ENCODE measurements around the gene INHBE. TPM values are rescaled to one million over a fixed set of nuclear protein-coding genes. Genes with fewer than 3 reads are reported as not detected.

The INHBE gene
- total RNA-seq, 1 experiment from 2014 or later: 5.0 TPM

DNA sequence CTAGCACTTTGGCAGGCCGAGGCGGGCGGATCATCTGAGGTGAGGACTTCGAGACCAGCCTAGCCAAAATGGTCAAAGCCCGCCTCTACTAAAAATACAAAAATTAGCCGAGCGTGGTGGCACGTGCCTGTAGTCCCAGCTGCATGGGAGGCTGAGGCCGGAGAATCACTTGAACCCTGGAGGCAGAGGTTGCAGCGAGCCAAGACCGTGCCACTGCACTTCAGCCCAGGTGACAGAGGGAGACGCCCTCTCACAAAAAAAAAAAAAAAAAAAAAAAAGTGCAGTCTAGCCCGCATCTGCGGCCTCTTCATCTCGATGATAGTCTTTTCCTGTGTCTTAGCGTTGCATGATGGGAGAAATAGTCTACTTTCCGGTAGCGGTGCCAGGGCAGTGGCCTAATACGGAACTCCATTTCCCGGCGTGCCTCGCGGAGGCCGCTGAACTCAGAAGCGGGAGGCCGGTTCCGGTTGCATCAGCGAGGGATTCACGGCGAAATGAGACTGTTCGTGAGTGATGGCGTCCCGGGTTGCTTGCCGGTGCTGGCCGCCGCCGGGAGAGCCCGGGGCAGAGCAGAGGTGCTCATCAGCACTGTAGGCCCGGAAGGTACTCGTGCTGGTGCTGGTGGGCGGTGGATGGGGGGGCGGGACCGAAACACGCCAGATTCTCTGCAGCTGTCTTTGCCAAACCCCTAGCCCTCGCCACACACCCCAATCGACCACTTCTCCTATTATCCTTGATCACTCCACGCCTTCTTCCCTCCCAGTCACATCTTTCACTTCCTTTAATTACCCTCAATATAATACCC is 32.7 kb downstream of the INHBE start, which contains the start of gene MARS1:
TSS of gene MARS1 (plus strand) at position 472 of the 805 bp plus-strand sequence. CDS start at position 495, 23 bp downstream.
- Mint-ChIP-seq H3K27ac (peak within 1 kb of the TSS; percentile 93), H3K4me1 (peaks cover 15% of the 10 kb centered on the region), H3K36me3 (peaks cover 47% of the 10 kb centered on the region), H3K27me3 (ENCODE audit: low read depth) (no peaks in the 10 kb centered on the region; the same call in 1 of the 2 replicates), H3K9me3 (peaks cover 3% of the 10 kb centered on the region), H3K4me3 (peak within 1 kb of the TSS; percentile 99)
- DNase-seq (ENCODE audit: low spot score) (peak; percentile 92), ATAC-seq (peak; percentile 97)
- ChIA-PET CTCF (interaction anchor here (0.7 to 1.4 kb wide), 4 partner anchors 11 to 401 kb away, joined by 3 to 11 read pairs (median 5); no protein-coding TSS in a partner anchor), POLR2A (interaction anchor here (0.9 to 1.5 kb wide), 3 partner anchors 12 to 33 kb away, joined by 4 to 8 read pairs (median 4); partner anchors contain the start of gene INHBE)
- TF ChIP-seq JAZF1 (CRISPR knock-in tag; IDR thresholded peaks at IDR 0.05) (no peak), SMAD4 (CRISPR knock-in tag; IDR thresholded peaks at IDR 0.05) (no peak), ZNF263 (CRISPR knock-in tag; IDR thresholded peaks at IDR 0.05; ENCODE audit: low read depth) (no peak), CREB1 (CRISPR knock-in tag; IDR thresholded peaks at IDR 0.05) (no peak), NR3C1 (CRISPR knock-in tag; conservative IDR thresholded peaks at IDR 0.05; ENCODE audit: low read depth) (no peak), NFATC4 (CRISPR knock-in tag; IDR thresholded peaks at IDR 0.05) (no peak), IRF2 (CRISPR knock-in tag; IDR thresholded peaks at IDR 0.05; ENCODE audit: borderline replicate concordance, low read depth) (no peak), ETV6 (CRISPR knock-in tag; IDR thresholded peaks at IDR 0.05) (peak; percentile 77), RORB (CRISPR knock-in tag; IDR thresholded peaks at IDR 0.05) (no peak), TEAD1 (CRISPR knock-in tag; IDR thresholded peaks at IDR 0.05) (no peak; the same call in 1 of the 2 replicates), ZNF121 (CRISPR knock-in tag; IDR thresholded peaks at IDR 0.05) (0 out of 2 replicates have a peak, but pooled peaks have one; percentile 16), ZNF138 (CRISPR knock-in tag; conservative IDR thresholded peaks at IDR 0.05) (no peak), TP53 (CRISPR knock-in tag; IDR thresholded peaks at IDR 0.05) (no peak), CREM (CRISPR knock-in tag; IDR thresholded peaks at IDR 0.05) (no peak), TEAD4 (CRISPR knock-in tag; IDR thresholded peaks at IDR 0.05) (no peak), NR2C2 (CRISPR knock-in tag; IDR thresholded peaks at IDR 0.05) (no peak), GRHL2 (CRISPR knock-in tag; IDR thresholded peaks at IDR 0.05; ENCODE audit: insufficient replicate concordance, severe bottlenecking) (no peak)
- TF ChIP-seq, protein P1, sequence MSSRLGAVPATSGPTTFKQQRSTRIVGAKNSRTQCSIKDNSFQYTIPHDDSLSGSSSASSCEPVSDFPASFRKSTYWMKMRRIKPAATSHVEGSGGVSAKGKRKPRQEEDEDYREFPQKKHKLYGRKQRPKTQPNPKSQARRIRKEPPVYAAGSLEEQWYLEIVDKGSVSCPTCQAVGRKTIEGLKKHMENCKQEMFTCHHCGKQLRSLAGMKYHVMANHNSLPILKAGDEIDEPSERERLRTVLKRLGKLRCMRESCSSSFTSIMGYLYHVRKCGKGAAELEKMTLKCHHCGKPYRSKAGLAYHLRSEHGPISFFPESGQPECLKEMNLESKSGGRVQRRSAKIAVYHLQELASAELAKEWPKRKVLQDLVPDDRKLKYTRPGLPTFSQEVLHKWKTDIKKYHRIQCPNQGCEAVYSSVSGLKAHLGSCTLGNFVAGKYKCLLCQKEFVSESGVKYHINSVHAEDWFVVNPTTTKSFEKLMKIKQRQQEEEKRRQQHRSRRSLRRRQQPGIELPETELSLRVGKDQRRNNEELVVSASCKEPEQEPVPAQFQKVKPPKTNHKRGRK (CRISPR knock-in tag; IDR thresholded peaks at IDR 0.05; ENCODE audit: borderline replicate concordance): no peak
- TF ChIP-seq, protein P2, sequence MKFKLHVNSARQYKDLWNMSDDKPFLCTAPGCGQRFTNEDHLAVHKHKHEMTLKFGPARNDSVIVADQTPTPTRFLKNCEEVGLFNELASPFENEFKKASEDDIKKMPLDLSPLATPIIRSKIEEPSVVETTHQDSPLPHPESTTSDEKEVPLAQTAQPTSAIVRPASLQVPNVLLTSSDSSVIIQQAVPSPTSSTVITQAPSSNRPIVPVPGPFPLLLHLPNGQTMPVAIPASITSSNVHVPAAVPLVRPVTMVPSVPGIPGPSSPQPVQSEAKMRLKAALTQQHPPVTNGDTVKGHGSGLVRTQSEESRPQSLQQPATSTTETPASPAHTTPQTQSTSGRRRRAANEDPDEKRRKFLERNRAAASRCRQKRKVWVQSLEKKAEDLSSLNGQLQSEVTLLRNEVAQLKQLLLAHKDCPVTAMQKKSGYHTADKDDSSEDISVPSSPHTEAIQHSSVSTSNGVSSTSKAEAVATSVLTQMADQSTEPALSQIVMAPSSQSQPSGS (CRISPR knock-in tag; IDR thresholded peaks at IDR 0.05; ENCODE audit: borderline replicate concordance, low read depth): no peak
- TF ChIP-seq, protein P3, sequence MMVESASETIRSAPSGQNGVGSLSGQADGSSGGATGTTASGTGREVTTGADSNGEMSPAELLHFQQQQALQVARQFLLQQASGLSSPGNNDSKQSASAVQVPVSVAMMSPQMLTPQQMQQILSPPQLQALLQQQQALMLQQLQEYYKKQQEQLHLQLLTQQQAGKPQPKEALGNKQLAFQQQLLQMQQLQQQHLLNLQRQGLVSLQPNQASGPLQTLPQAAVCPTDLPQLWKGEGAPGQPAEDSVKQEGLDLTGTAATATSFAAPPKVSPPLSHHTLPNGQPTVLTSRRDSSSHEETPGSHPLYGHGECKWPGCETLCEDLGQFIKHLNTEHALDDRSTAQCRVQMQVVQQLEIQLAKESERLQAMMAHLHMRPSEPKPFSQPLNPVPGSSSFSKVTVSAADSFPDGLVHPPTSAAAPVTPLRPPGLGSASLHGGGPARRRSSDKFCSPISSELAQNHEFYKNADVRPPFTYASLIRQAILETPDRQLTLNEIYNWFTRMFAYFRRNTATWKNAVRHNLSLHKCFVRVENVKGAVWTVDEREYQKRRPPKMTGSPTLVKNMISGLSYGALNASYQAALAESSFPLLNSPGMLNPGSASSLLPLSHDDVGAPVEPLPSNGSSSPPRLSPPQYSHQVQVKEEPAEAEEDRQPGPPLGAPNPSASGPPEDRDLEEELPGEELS (CRISPR knock-in tag; IDR thresholded peaks at IDR 0.05): no peak
- TF ChIP-seq, protein P4, sequence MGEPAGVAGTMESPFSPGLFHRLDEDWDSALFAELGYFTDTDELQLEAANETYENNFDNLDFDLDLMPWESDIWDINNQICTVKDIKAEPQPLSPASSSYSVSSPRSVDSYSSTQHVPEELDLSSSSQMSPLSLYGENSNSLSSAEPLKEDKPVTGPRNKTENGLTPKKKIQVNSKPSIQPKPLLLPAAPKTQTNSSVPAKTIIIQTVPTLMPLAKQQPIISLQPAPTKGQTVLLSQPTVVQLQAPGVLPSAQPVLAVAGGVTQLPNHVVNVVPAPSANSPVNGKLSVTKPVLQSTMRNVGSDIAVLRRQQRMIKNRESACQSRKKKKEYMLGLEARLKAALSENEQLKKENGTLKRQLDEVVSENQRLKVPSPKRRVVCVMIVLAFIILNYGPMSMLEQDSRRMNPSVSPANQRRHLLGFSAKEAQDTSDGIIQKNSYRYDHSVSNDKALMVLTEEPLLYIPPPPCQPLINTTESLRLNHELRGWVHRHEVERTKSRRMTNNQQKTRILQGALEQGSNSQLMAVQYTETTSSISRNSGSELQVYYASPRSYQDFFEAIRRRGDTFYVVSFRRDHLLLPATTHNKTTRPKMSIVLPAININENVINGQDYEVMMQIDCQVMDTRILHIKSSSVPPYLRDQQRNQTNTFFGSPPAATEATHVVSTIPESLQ (CRISPR knock-in tag; IDR thresholded peaks at IDR 0.05): no peak
- TF ChIP-seq, protein P5, sequence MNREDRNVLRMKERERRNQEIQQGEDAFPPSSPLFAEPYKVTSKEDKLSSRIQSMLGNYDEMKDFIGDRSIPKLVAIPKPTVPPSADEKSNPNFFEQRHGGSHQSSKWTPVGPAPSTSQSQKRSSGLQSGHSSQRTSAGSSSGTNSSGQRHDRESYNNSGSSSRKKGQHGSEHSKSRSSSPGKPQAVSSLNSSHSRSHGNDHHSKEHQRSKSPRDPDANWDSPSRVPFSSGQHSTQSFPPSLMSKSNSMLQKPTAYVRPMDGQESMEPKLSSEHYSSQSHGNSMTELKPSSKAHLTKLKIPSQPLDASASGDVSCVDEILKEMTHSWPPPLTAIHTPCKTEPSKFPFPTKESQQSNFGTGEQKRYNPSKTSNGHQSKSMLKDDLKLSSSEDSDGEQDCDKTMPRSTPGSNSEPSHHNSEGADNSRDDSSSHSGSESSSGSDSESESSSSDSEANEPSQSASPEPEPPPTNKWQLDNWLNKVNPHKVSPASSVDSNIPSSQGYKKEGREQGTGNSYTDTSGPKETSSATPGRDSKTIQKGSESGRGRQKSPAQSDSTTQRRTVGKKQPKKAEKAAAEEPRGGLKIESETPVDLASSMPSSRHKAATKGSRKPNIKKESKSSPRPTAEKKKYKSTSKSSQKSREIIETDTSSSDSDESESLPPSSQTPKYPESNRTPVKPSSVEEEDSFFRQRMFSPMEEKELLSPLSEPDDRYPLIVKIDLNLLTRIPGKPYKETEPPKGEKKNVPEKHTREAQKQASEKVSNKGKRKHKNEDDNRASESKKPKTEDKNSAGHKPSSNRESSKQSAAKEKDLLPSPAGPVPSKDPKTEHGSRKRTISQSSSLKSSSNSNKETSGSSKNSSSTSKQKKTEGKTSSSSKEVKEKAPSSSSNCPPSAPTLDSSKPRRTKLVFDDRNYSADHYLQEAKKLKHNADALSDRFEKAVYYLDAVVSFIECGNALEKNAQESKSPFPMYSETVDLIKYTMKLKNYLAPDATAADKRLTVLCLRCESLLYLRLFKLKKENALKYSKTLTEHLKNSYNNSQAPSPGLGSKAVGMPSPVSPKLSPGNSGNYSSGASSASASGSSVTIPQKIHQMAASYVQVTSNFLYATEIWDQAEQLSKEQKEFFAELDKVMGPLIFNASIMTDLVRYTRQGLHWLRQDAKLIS (CRISPR knock-in tag; IDR thresholded peaks at IDR 0.05; ENCODE audit: borderline replicate concordance): no peak
- TF ChIP-seq, protein P6, sequence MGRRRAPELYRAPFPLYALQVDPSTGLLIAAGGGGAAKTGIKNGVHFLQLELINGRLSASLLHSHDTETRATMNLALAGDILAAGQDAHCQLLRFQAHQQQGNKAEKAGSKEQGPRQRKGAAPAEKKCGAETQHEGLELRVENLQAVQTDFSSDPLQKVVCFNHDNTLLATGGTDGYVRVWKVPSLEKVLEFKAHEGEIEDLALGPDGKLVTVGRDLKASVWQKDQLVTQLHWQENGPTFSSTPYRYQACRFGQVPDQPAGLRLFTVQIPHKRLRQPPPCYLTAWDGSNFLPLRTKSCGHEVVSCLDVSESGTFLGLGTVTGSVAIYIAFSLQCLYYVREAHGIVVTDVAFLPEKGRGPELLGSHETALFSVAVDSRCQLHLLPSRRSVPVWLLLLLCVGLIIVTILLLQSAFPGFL (CRISPR knock-in tag; IDR thresholded peaks at IDR 0.05; ENCODE audit: borderline replicate concordance): no peak
